ENCODE data around the gene GFPT1.

GRCh38 chr2:69272803-69273471 is 114.1 kb downstream of the GFPT1 start:
- no peak for TF ChIP-seq CTCF (IDR thresholded peaks at IDR 0.05)
- TF ChIP-seq POLR2A (IDR thresholded peaks at IDR 0.05): no peak

Data from body of pancreas (tissue), 4 donors.